HS-27A (cell line): ENCODE data around the gene KAT5.
"Not testable (repeated sequence)": the region's sequence is repeated elsewhere in the genome, so short reads cannot be mapped to it uniquely, and the experiment has no call there.

ENCODE experiments used
- DNase-seq: peaks from one replicate; pipeline ENCODE4 v3.0.0-alpha.2; 2012; ENCODE audit warnings: low read depth, missing footprints

The KAT5 gene

DNA sequence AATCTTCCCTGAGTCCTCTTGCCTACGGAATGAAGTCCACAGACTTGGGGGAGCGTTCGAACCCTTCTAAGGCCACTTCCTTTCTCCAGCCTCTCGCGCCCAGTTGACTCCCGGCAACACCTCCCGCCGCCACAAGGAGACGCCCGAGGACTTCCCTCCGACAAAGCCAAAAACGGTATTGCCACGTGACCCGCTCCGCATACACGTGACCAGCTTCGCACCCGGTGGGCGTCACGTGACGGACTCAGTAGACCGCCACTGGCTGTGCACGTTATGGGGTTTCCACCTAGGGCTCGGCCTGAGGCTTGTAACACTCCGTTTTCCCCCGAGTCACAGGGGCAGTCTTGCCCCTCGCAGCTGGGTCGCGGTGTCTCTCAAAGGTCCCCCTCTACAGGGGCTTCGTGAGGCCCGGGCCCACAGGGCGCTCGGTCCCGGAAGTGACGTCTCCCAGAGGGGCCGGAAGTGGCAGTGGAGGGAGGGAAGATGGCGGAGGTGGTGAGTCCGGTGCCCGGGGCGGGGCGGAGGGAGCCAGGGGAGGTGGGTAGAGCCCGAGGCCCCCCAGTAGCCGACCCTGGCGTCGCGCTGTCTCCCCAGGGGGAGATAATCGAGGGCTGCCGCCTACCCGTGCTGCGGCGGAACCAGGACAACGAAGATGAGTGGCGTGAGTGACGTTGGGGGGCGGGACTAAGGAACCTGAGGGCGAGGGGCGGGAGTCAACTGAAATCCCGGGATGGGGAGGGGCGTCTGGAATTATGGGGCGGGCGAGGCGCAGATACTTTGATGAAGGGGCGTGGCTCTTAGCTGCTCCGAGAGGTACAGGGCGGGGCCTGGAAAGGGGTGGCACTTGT lies at the start of gene KAT5:
Gene KAT5 (plus strand): TSS at position 468 of the 848 bp plus-strand sequence. CDS start 16 bp downstream, at position 484.
- DNase-seq = peak; percentile 99

GRCh38 chr11:65662799-65663638 lies 49.0 kb upstream of the KAT5 start, which contains the start of gene RELA:
Gene RELA, minus strand, starts transcription at chr11:65662916. Its CDS starts 84 bp downstream, at chr11:65662832.
- peak; percentile 81 for DNase-seq

DNA sequence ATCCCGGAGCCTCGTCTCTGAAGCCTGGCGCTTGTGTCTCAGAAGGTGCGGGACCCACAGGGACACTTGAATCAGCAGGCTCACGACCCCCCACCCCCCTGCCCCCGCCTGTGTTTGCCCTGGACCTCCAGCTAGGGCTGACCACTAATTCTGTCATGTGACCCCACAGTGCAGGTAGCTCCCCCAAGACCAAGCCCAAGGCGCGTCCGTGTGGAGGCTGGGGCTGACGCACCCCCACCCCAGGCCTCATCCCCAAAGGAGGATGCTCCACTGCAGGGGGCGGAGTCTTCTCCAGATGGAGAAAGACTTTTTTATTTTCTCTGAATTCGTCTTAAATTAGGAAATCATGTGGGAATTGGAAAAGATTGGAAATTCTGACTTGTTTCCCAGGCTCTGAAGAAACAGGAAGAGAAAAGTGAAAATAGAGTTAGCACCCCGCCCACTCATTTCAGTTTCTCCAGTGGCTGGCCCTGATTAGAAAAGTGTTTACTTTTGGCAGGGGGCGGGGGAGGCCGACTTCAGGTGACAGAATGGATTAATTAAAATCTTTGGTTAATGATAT lies 48.3 kb upstream of the KAT5 start:
- no peak for DNase-seq

DNA sequence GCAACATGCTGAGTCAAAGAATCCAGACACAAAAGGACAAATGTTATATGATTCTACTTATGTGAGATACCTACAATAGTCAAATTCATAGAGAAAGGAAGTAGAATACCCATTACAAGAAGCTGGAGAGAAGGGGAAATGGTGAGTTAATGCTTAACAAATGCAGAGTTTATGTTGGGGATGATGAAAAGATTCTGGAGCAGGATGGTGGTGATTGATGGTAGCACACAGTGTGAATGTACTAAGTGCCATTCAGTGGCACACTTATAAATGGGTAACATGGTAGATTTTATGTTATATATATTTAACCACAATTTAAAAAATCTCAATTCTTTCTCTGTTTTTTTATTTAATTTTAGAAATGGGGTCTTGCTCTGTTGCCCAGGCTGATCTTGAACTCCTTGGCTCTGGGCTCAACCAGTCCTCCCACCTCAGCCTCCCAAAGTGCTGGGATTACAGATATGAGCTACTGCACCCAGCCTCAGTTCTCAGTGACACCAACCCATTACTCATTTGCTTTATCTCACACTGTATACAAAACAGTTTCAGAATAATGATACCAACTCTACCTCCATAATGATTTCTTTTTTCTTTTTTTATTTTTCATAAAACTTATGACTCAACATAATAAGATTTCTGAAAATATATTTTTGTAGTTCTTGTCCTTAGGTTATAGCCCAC lies 39.7 kb upstream of the KAT5 start:
- DNase-seq = no peak

DNA sequence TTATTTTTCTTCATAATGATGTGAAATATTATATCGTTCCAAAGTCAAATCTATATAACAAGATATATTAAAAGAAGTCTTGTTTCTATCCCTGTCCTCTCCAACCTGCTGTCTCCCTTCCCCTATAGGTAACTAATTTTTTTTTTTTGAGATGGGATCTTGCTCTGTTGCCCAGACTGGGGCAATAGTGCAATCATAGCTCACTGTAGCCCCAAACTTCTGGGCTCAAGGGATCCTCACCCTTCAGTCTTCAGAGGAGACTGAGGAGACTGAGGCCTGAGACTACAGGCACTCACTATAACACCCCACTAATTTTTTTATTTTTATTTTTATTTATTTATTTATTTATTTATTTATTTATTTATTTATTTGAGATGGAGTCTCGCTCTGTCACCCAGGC lies 39.1 kb upstream of the KAT5 start:
- no peak for DNase-seq

- DNase-seq = no peak
These were observed 31.8 kb upstream of the KAT5 start for GRCh38 chr11:65680192-65680743.

DNA sequence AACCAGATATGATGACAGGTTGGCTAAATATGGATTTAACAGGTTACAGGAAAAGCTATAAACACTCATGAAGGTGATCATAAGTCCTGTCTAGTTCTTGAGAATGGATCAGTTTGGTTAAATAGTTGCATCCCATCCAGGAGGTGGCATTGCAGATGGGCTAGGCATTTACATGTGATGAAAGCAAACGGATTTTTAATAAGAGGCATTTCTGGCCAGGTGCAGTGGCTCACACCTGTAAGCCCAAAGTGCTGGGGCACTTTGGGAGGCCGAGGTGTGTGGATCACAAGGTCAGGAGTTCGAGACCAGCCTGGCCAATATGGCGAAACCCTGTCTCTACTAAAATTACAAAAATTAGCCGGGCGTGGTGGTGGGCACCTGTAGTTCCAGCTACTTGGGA lies 28.6 kb upstream of the KAT5 start:
- not testable (repeated sequence) for DNase-seq

- DNase-seq = no peak
These were observed 26.1 kb upstream of the KAT5 start for GRCh38 chr11:65685981-65686380.

GRCh38 chr11:65691847-65692246 lies 20.2 kb upstream of the KAT5 start:
- DNase-seq = not testable (repeated sequence)

GRCh38 chr11:65692367-65692766 lies 19.7 kb upstream of the KAT5 start:
- DNase-seq = no peak

- DNase-seq = no peak
These were observed 16.4 kb upstream of the KAT5 start for GRCh38 chr11:65695459-65696241.

- DNase-seq = no peak
These were observed 15.1 kb upstream of the KAT5 start for GRCh38 chr11:65696802-65697552.

GRCh38 chr11:65698205-65698604 lies 13.8 kb upstream of the KAT5 start:
- no peak for DNase-seq

- no peak for DNase-seq
These were observed 12.7 kb upstream of the KAT5 start for GRCh38 chr11:65699306-65699705.

GRCh38 chr11:65700399-65700798 lies 11.7 kb upstream of the KAT5 start:
- DNase-seq = no peak

- DNase-seq = no peak
These were observed 10.4 kb upstream of the KAT5 start for GRCh38 chr11:65701686-65702085.

DNA sequence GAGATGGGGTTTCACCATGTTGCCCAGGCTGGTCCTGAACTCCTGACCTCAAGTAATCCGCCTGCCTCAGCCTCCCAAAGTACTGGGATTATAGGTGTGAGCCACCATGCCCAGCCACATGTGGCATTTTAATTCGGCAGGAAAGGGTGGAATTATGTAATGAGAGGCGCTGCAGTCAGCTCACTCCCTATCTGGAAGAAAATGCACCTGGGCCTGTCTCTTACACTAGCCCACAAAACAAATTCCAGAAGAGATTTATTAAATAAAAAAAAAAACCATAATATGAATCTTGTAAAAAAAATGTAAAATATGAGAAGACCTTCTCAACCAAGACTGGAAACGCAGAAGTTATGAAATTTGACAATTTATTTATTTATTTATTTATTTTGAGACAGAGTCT lies 8.2 kb upstream of the KAT5 start:
- no peak for DNase-seq

DNA sequence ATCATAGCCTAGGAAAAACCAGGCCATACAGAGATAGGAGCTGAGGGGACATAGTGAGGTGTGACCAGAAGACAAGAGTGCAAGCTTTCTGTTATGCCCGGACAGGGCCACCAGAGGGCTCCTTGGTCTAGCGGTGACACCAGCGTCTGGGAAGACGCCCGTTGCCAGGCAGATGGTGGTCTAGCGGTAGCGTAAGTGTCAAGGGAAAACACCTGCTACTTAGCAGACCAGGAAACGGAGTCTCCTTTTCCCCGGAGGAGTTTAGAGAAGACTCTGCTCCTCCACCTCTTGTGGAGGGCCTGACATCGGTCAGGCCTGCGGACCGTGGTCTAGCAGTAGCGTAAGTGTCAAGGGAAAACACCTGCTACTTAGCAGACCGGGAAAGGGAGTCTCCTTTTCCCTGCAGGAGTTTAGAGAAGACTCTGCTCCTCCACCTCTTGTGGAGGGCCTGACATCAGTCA lies 5.7 kb upstream of the KAT5 start:
- DNase-seq = not testable (repeated sequence)

DNA sequence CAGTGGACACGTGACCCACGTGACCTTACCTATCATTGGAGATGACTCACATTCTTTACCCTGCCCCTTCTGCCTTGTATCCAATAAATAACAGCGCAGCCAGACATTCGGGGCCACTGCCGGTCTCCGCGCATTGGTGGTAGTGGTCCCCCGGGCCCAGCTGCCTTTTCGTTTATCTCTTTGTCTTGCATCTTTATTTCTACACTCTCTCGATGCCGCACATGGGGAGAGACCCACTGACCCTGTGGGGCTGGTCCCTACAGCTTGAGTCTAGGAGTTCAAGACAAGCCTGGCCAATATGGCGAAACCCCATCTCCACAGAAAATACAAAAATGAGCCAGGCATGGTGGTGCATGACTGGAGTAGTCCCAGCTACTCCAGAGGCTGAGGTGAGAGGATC lies 5.0 kb upstream of the KAT5 start:
- DNase-seq = not testable (repeated sequence)

DNA sequence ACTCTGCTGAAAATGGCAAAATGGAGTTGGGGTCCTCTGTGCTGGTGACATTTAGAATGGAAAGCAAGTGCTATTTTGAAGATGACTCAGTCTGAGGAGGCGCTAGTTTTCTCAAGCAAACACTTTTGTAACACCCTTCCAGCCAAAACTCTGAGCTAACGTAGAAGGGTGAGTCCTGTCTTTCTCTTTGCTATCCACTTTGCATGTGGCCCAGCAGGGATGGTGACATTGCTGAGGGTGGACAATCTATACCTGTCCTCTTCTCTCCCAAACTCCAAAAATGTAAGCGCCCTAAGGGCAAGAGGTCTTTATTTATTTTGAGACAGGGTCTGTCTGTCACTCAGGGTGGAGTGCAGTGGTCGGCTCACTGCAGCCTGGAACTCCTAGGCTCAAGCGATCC lies 3.6 kb upstream of the KAT5 start:
- DNase-seq = no peak
